NB4 (cell line): ENCODE data around the gene ARHGAP22.

Experiments used
- CTCF ChIP-seq: IDR thresholded peaks from one replicate; pipeline ENCODE4 v1.5.1; 2012; ENCODE audit warnings: low read depth, low read length
- MYC ChIP-seq: IDR thresholded peaks from 2 replicates; pipeline ENCODE4 v1.6.1; 2011; ENCODE audit warnings: low read depth, low read length
- POLR2A ChIP-seq: IDR thresholded peaks from 2 replicates; pipeline ENCODE4 v1.6.1; 2011; ENCODE audit warnings: mild to moderate bottlenecking; ENCODE audit not compliant: insufficient read length; ENCODE audit errors: extremely low read depth
- TF ChIP-seq, protein P1 (sequence below): IDR thresholded peaks from 2 replicates; pipeline ENCODE4 v1.6.1; 2011; ENCODE audit warnings: low read depth, low read length

DNA sequence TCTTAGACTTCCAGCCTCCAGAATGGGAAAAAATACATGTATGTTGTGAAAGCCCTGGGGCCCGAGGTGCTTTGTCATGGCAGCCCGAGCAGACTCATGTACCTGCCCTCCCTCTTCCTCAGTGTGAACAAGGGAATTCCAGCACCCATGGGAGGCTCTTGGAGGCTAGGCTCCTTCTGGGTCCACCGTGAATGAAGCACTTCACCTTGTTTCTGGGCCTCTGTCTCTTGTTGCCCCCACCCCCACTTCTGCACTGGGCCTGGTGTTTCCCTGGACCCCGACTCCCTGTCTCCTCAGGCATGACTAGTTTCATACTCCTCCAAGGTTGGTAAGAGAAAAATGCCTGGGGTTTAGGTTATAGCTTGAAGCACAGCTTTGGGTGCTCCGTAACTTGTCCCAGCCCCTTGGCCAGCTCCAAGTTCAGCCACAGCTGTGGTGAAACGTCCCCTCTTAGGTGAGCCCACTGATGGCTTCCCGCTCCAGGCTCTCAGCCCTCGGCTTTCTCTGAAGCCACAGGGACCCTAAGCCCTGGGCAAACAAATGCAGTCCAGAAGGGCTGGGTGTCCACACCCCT, 30.2 kb upstream of the ARHGAP22 start:
- TF ChIP-seq POLR2A (no peak), CTCF (no peak), MYC (no peak)
- TF ChIP-seq, protein P1, sequence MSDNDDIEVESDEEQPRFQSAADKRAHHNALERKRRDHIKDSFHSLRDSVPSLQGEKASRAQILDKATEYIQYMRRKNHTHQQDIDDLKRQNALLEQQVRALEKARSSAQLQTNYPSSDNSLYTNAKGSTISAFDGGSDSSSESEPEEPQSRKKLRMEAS, result no peak
